ENCODE data around the gene B4GALNT1.
A peak's percentile ranks its signal among the peaks of the same experiment; 100 is the strongest.
"Not testable (repeated sequence)": the region's sequence is repeated elsewhere in the genome, so short reads cannot be mapped to it uniquely, and the experiment has no call there.

Gene B4GALNT1

GRCh38 chr12:57636731-57637130 is 3.7 kb upstream of the B4GALNT1 start:
- DNase-seq = not testable (repeated sequence)

- no peak for DNase-seq
Observed at GRCh38 chr12:57632073-57632957, 686 bp downstream of the B4GALNT1 start.

GRCh38 chr12:57631566-57632072 is 1.4 kb downstream of the B4GALNT1 start:
- no peak for DNase-seq

GRCh38 chr12:57630891-57631433 is 2.0 kb downstream of the B4GALNT1 start:
- no peak for DNase-seq

GRCh38 chr12:57629897-57630471 is 3.0 kb downstream of the B4GALNT1 start:
- no peak for DNase-seq

- DNase-seq = no peak
Observed at GRCh38 chr12:57628280-57629191, 4.5 kb downstream of the B4GALNT1 start.

GRCh38 chr12:57627501-57628279 is 5.3 kb downstream of the B4GALNT1 start:
- no peak for DNase-seq

- no peak for DNase-seq
Observed at GRCh38 chr12:57626921-57627445, 6.0 kb downstream of the B4GALNT1 start.

GRCh38 chr12:57626111-57626920 is 6.7 kb downstream of the B4GALNT1 start:
- no peak for DNase-seq

GRCh38 chr12:57625261-57626032 is 7.6 kb downstream of the B4GALNT1 start:
- no peak for DNase-seq

- DNase-seq = no peak
Observed at GRCh38 chr12:57624441-57625220, 8.4 kb downstream of the B4GALNT1 start.

GRCh38 chr12:57623811-57624390 is 9.1 kb downstream of the B4GALNT1 start:
- no peak for DNase-seq

GRCh38 chr12:57623385-57623784 is 9.6 kb downstream of the B4GALNT1 start:
- DNase-seq = no peak

- no peak for DNase-seq
Observed at GRCh38 chr12:57622293-57623245, 10.4 kb downstream of the B4GALNT1 start.

GRCh38 chr12:57621497-57622292 is 11.3 kb downstream of the B4GALNT1 start:
- DNase-seq = peak; percentile 68

GRCh38 chr12:57620936-57621496 is 12.0 kb downstream of the B4GALNT1 start:
- DNase-seq = no peak
